Right renal cortex interstitium (tissue), 3 donors: ENCODE data around the gene KIF17. TPM values are rescaled to one million over a fixed set of nuclear protein-coding genes. Genes with fewer than 3 reads are reported as not detected.

Experiments used
- DNase-seq, 3 donors: peaks; one replicate each; pipeline ENCODE4 v3.0.0-alpha.2; 2013; ENCODE audit warnings: low read depth in 3 of 3, low spot score in 2 of 3
- polyA plus RNA-seq, 3 donors: library from polyadenylated mRNA; unstranded; fragments of 120-200 nt; gene quantifications; one replicate each; pipeline ENCODE4 v1.2.1, GENCODE V29; 2013; ENCODE audit not compliant: insufficient read length in 3 of 3

The KIF17 gene
- polyA plus RNA-seq, 3 donors = 3.5 to 4.9 (median 3.9) TPM

GRCh38 chr1:20663969-20664715, 53.7 kb downstream of the KIF17 start:
- DNase-seq = no peak

- DNase-seq = no peak
These were observed 54.4 kb downstream of the KIF17 start for GRCh38 chr1:20663365-20663764.

GRCh38 chr1:20662110-20662475, 55.7 kb downstream of the KIF17 start:
- no peak for DNase-seq

GRCh38 chr1:20661207-20662109, 56.3 kb downstream of the KIF17 start, which contains the start of gene DDOST:
Gene DDOST, minus strand, starts transcription at chr1:20661369. Its CDS starts 19 bp downstream, at chr1:20661350.
- DNase-seq = peak; percentile 93 to 94 (median 94)

- no peak for DNase-seq
These were observed 57.0 kb downstream of the KIF17 start for GRCh38 chr1:20660847-20661206.

GRCh38 chr1:20660363-20660762, 57.4 kb downstream of the KIF17 start:
- no peak for DNase-seq

GRCh38 chr1:20658166-20658915, 59.5 kb downstream of the KIF17 start:
- DNase-seq = no peak

- no peak for DNase-seq
These were observed 60.8 kb downstream of the KIF17 start for GRCh38 chr1:20657024-20657423.

- no peak for DNase-seq
These were observed 63.6 kb downstream of the KIF17 start for GRCh38 chr1:20654104-20654690.

- DNase-seq = no peak
These were observed 65.5 kb downstream of the KIF17 start for GRCh38 chr1:20652300-20652699.

GRCh38 chr1:20648946-20649345, 68.9 kb downstream of the KIF17 start:
- DNase-seq = no peak

- no peak for DNase-seq
These were observed 69.4 kb downstream of the KIF17 start for GRCh38 chr1:20648438-20648837.

GRCh38 chr1:20645414-20645813, 72.4 kb downstream of the KIF17 start:
- no peak for DNase-seq

- no peak for DNase-seq
These were observed 73.4 kb downstream of the KIF17 start for GRCh38 chr1:20644416-20644815.

GRCh38 chr1:20643080-20643479, 74.7 kb downstream of the KIF17 start:
- no peak for DNase-seq

GRCh38 chr1:20641975-20642374, 75.8 kb downstream of the KIF17 start:
- DNase-seq = no peak

GRCh38 chr1:20640183-20640597, 77.6 kb downstream of the KIF17 start:
- DNase-seq = peak in 1 of 3 donors; percentile 21

GRCh38 chr1:20636785-20637347, 80.9 kb downstream of the KIF17 start:
- DNase-seq = no peak

GRCh38 chr1:20634594-20635084, 83.2 kb downstream of the KIF17 start:
- peak in 1 of 3 donors; percentile 13 for DNase-seq

GRCh38 chr1:20634065-20634593, 83.7 kb downstream of the KIF17 start:
- DNase-seq = peak in 1 of 3 donors; percentile 10
